Uterus (tissue), 4 donors: Measurements from ENCODE around the gene CCDC184. TPM values are rescaled to one million over a fixed set of nuclear protein-coding genes. Genes with fewer than 3 reads are reported as not detected.

ENCODE experiments used
- DNase-seq, 2 donors: peaks; one replicate each; pipeline ENCODE4 v3.0.0-alpha.2; 2019 to 2020
- H3K27ac ChIP-seq, 2 donors: fragments of 200-600 bp; sonication (generic); 1 replicate in 1 of 2; 2 replicates in 1 of 2; pipeline ENCODE4 v1.5.1; 2016 to 2018
- H3K27me3 ChIP-seq, 2 donors: fragments of 200-600 bp; sonication (generic); one replicate each; pipeline ENCODE4 v1.5.1; 2018 to 2019; ENCODE audit warnings: control low read depth in 1 of 2
- H3K36me3 ChIP-seq, 2 donors: fragments of 200-600 bp; sonication (generic); one replicate each; pipeline ENCODE4 v1.5.1; 2019; ENCODE audit warnings: control low read depth in 1 of 2
- H3K4me1 ChIP-seq, 2 donors: fragments of 200-600 bp; sonication (generic); one replicate each; pipeline ENCODE4 v1.5.1; 2018 to 2019; ENCODE audit warnings: control low read depth in 1 of 2
- H3K4me3 ChIP-seq, 2 donors: fragments of 200-600 bp; sonication (generic); 1 replicate in 1 of 2; 2 replicates in 1 of 2; pipeline ENCODE4 v1.5.1; 2018 to 2019; ENCODE audit warnings: mild to moderate bottlenecking in 1 of 2
- H3K9me3 ChIP-seq, 2 donors: fragments of 200-600 bp; sonication (generic); one replicate each; pipeline ENCODE4 v1.5.1; 2019; ENCODE audit warnings: control low read depth in 1 of 2
- POLR2A ChIP-seq, 2 donors: fragments of 450-650 bp; IDR thresholded peaks; one replicate each; pipeline ENCODE4 v1.6.1; 2016; ENCODE audit warnings: antibody characterized with exemption in 2 of 2, mild to moderate bottlenecking in 1 of 2, moderate library complexity in 1 of 2
- intact Hi-C: fragments of 100-400 bp; cut with DNase I; formaldehyde crosslinking; loops from one replicate; pipeline ENCODE4 v1.15.1; 2023; ENCODE audit warnings: low total_unique reads
- total RNA-seq, 4 donors: library from RNA; depleted of rRNA in 3 of 4; stranded (reverse); fragments of >200 nt in 3 of 4; gene quantifications; one replicate each; pipeline versions ENCODE4 v1.1.0 to v1.2.4, GENCODE V29; 2014 to 2023
- TF ChIP-seq, protein P1 (sequence below), 4 experiments: fragments of 200-600 bp in 2 of 4; fragments of 450-650 bp in 2 of 4; sonication (generic) in 2 of 4; IDR thresholded peaks; one replicate each; pipeline ENCODE4 v1.5.1; 2016 to 2019; ENCODE audit warnings: antibody characterized with exemption in 4 of 4, mild to moderate bottlenecking in 2 of 4, moderate library complexity in 1 of 4
- donor health status: DM: yes; HTN: yes; CAD: no.

The CCDC184 gene
- total RNA-seq, 4 donors from 2014 or later = 2.4 to 9.1 (median 2.7) TPM; not detected in 1

DNA sequence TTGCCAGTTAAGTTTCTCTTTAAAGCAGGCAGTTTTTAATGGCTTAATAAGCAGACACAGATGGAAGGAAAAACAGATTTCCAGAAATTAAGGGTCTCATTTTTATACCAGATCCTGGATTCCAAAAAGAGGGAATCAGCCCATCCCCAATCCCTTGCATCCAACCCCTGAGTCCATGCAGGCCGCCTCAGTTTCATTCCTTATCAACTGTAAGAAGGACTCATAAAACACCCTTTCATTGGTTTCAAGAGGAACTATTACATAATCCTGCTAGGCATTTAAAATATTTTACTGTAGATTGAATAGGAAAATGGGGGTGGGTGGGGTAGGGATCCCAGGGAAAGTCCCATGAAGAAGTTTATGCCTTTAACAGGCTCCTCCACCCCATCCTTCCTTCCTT lies 9.4 kb downstream of the CCDC184 start:
- intact Hi-C loops = no loop called here
- no peak for DNase-seq
- H3K4me3 ChIP-seq = no peak overlapping the region
- H3K27ac ChIP-seq = no peak overlapping the region
- H3K36me3 ChIP-seq = no peaks in the 10 kb centered on the region
- H3K27me3 ChIP-seq = no peaks in the 10 kb centered on the region
- TF ChIP-seq, protein P1, sequence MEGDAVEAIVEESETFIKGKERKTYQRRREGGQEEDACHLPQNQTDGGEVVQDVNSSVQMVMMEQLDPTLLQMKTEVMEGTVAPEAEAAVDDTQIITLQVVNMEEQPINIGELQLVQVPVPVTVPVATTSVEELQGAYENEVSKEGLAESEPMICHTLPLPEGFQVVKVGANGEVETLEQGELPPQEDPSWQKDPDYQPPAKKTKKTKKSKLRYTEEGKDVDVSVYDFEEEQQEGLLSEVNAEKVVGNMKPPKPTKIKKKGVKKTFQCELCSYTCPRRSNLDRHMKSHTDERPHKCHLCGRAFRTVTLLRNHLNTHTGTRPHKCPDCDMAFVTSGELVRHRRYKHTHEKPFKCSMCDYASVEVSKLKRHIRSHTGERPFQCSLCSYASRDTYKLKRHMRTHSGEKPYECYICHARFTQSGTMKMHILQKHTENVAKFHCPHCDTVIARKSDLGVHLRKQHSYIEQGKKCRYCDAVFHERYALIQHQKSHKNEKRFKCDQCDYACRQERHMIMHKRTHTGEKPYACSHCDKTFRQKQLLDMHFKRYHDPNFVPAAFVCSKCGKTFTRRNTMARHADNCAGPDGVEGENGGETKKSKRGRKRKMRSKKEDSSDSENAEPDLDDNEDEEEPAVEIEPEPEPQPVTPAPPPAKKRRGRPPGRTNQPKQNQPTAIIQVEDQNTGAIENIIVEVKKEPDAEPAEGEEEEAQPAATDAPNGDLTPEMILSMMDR (IDR thresholded peaks at IDR 0.05) = no peak
- no peak for TF ChIP-seq POLR2A (IDR thresholded peaks at IDR 0.05)
- no peaks in the 10 kb centered on the region for H3K9me3 ChIP-seq
- H3K4me1 ChIP-seq = peaks cover 0 to 5% of the 10 kb centered on the region in 2 donors

DNA sequence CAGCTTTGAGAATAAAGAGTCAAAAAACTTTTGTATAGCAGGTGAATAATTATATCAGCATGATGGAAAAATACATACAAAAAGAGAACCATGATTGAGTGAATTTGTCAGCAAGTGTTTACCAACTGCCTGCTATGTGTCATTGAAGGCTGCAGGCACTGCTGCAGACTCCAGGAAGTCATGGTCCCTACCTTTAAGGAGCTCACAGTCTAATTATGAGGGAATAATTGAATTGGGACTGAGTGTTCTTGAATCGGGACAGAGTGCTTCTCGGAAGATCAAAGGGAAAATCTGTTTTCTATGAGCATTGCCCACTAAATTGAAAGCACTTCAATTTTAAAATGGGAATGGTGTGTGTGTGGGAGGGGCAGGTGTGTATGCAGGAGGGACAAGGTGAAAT lies 10.2 kb downstream of the CCDC184 start:
- intact Hi-C loops = no loop called here

DNA sequence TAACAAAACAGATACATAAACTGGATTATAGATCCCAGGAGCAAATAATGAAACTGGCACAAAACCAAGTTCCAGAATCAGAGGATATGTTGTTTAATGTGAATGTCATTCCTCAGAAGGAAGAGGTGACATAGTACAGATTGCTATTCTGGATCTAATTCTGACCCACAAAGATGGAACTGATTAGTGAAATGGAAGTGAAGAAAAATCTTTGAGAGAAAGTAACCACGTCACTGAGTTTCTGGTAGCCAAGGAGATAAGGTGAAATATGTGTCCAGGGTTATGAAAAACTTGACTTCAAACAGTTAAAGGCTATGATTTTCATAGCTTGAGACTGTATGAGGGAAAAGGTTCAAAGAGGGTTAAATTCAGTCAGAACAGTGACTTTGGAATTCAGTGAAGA lies 11.4 kb downstream of the CCDC184 start:
- Histone ChIP-seq H3K4me3 (no peak overlapping the region), H3K27ac (no peak overlapping the region), H3K36me3 (no peaks in the 10 kb centered on the region), H3K9me3 (no peaks in the 10 kb centered on the region), H3K27me3 (no peaks in the 10 kb centered on the region), H3K4me1 (peaks cover 0 to 5% of the 10 kb centered on the region in 2 donors)
- intact Hi-C loops = no loop called here
- no peak for DNase-seq
- TF ChIP-seq, protein P1 (IDR thresholded peaks at IDR 0.05) = no peak
- no peak for TF ChIP-seq POLR2A (IDR thresholded peaks at IDR 0.05)

More for the DNA sequence above, 10.2 kb downstream of the CCDC184 start:
- TF ChIP-seq, protein P1 (IDR thresholded peaks at IDR 0.05) = no peak
- TF ChIP-seq POLR2A (IDR thresholded peaks at IDR 0.05) = no peak
- Histone ChIP-seq H3K4me1 (peaks cover 0 to 5% of the 10 kb centered on the region in 2 donors), H3K9me3 (no peaks in the 10 kb centered on the region), H3K4me3 (no peak overlapping the region), H3K27me3 (no peaks in the 10 kb centered on the region), H3K27ac (no peak overlapping the region), H3K36me3 (no peaks in the 10 kb centered on the region)
- DNase-seq = no peak

DNA sequence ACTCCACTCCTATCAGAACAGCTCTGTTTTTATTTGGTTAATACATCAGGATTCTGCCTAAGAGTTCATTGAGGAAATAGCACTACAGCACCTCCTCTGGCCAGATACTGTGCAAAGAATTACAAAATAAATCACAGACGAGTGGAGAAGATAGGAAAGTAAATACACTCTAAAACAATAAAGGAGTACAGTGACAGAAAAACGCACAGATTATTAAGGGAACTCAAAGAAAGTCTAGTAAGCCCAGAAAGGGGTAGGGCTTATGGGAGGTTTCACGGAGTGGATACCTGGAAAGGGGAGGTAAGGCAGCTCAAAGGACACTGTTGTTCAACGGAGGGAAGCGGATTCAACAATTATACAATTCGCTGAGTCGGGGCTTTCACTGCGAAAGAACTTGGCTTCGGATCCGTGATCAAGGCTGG lies 14.1 kb downstream of the CCDC184 start:
- Histone ChIP-seq H3K9me3 (no peaks in the 10 kb centered on the region), H3K4me3 (peak overlapping the region; percentile 52 to 72), H3K36me3 (no peaks in the 10 kb centered on the region), H3K27ac (peak overlapping the region; percentile 96 to 99), H3K27me3 (no peaks in the 10 kb centered on the region), H3K4me1 (peaks cover 5 to 10% of the 10 kb centered on the region in 2 donors)
- no peak for TF ChIP-seq POLR2A (IDR thresholded peaks at IDR 0.05)
- TF ChIP-seq, protein P1 (IDR thresholded peaks at IDR 0.05) = peak; percentile 23 to 59 (median 43)
- intact Hi-C loops = no loop called here
- peak in 1 of 2 donors; percentile 30 for DNase-seq

DNA sequence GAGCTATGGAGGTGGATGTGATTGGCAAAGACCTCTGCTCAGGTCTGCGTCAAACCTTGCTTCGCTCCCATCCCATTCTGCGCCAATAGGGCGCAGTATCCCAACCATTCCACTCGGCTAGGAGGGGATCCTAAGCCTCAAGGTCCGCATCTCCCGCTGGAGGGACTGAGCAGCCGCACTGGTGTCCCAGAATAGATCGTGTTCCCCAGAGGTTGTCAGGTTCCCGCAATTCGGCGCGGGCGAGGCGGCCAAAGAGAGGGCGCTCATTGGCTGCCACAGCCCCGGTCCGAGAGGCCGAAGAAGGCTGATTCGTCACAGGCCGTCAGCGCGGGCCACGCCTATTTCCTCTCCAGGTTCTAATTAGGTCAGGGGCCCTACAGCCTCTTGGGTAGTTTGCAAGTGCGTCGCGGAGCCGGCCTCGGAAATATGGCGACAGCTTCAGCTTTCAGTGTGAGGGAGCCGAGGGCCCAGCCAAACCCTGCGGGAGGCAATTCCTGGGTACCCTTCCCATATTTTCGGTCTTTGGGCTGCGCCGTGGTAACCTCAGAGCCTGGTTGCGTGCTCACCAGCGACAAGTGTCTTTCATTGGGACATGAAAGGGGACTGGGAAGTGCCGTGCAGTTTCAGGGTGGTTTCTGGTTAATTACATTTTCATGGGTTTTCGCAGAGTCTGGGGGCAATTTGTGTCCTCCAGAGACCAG lies 14.7 kb downstream of the CCDC184 start:
- no peaks in the 10 kb centered on the region for H3K36me3 ChIP-seq
- no peaks in the 10 kb centered on the region for H3K9me3 ChIP-seq
- no peaks in the 10 kb centered on the region for H3K27me3 ChIP-seq
- peak overlapping the region; percentile 96 to 99 for H3K27ac ChIP-seq
- H3K4me1 ChIP-seq = peaks cover 5 to 10% of the 10 kb centered on the region in 2 donors
- intact Hi-C loops = no loop called here
- peak overlapping the region; percentile 52 to 72 for H3K4me3 ChIP-seq
- DNase-seq = peak; percentile 93 to 96
- TF ChIP-seq POLR2A (IDR thresholded peaks at IDR 0.05) = peak; percentile 87 to 97
- TF ChIP-seq, protein P1 (IDR thresholded peaks at IDR 0.05) = peak in 1 of 4 experiments; percentile 30
